Motor neuron (in vitro differentiated cells): ENCODE data around the gene BCDIN3D. TPM values are rescaled to one million over a fixed set of nuclear protein-coding genes. Genes with fewer than 3 reads are reported as not detected.
"Not testable (repeated sequence)": the region's sequence is repeated elsewhere in the genome, so short reads cannot be mapped to it uniquely, and the experiment has no call there.

Source experiments
- ATAC-seq, 8 experiments: fragments of 200-7000 bp; cut with Tn5 transposase; replicated peaks in 6 of 8; 2 replicates each; pipeline ENCODE4 v1.8.0; 2021; ENCODE audit warnings: mild to moderate bottlenecking in 8 of 8, moderate library complexity in 8 of 8
- H3K27ac ChIP-seq, 2 donors: fragments of 250-450 bp; sonication (Bioruptor Pico); 2 replicates each; pipeline ENCODE4 v1.9.0; 2021; ENCODE audit warnings: antibody characterized with exemption in 2 of 2, mild to moderate bottlenecking in 2 of 2, moderate library complexity in 1 of 2
- H3K4me1 ChIP-seq, 2 donors: fragments of 250-450 bp; sonication (Bioruptor Pico); replicated peaks in 1 of 2; 2 replicates each; pipeline ENCODE4 v1.6.1; 2021; ENCODE audit warnings: antibody characterized with exemption in 2 of 2, mild to moderate bottlenecking in 2 of 2, moderate library complexity in 1 of 2
- H3K4me3 ChIP-seq, 5 donors: fragments of 250-450 bp; sonication (Bioruptor Pico); 2 replicates each; pipeline ENCODE4 v1.9.0; 2021; ENCODE audit warnings: antibody characterized with exemption in 5 of 5, mild to moderate bottlenecking in 5 of 5, moderate library complexity in 4 of 5
- WGBS, 10 experiments: fragments of 450-650 bp; shearing (Covaris generic); methylation state at CpG; one replicate each; pipeline ENCODE4 v1.0.0; 2022; 5-methylcytosine and 5-hydroxymethylcytosine counted together
- in situ Hi-C, 9 experiments: fragments of 400-800 bp; cut with MboI; loops; one replicate each; pipeline ENCODE4 v1.15.0; 2021; ENCODE audit warnings: low sequenced_read_pairs in 9 of 9, low pct_unique_long_range_greater_than_20kb in 2 of 9; ENCODE audit not compliant: unreplicated experiment in 9 of 9
- total RNA-seq, 8 experiments: library from RNA; unstranded; fragments of 300-600 nt; gene quantifications; 2 replicates each; pipeline versions ENCODE4 v1.2.3 to v1.2.4, GENCODE V29; 2022

BCDIN3D gene
- total RNA-seq, 8 experiments from 2014 or later = 4.3 to 10.4 (median 8.1) TPM

DNA sequence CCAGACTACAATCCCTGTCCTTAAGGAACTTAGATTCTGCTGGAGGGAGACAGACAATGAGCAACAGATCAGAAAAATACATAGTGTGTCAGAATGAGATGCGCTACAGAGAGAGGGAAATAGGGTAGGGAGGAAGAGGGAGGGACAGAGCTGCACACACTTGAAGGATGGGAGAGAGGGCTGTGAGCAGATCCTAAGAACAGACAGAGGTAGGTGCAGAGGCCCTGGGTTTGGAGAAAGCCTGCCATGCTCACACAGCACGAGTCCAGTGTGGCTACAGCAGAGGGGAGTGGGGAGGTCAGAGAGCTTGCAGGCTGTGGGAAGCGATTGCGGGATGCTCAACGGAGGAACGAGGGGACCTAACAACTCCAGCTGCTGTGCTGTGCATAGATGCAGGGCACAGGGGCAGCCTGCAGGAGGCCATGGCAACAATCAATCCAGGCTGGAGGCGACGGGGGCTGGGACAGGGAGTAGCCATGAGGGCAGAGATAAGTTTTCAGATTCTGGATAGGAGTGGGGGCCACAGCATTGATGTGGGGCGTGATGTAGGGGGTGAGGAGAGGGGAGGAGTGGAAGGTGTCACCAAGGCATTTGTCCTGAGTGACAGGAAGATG lies 40.1 kb upstream of the BCDIN3D start:
- Histone ChIP-seq H3K4me1 (peaks cover 22 to 25% of the 10 kb centered on the region in 2 donors), H3K27ac (peak overlapping the region; percentile 41 to 42), H3K4me3 (no peak overlapping the region)
- ATAC-seq = peak in 5 of 8 experiments; percentile 67 to 76 (median 72)
- in situ Hi-C loops = no loop called here
- WGBS, 10 experiments = 5 to 64% (median 60%) methylated on average over 1 to 4 of the region's 9 CpGs; no CpG with 5 or more reads in 5 of the 10 experiments

GRCh38 chr12:49882248-49882850 lies 39.4 kb upstream of the BCDIN3D start:
- H3K4me3 ChIP-seq = no peak overlapping the region
- in situ Hi-C loops = no loop called here
- WGBS, 10 experiments = 15 to 80% (median 62%) methylated on average over 2 to 3 of the region's 8 CpGs; no CpG with 5 or more reads in 6 of the 10 experiments
- H3K27ac ChIP-seq = peak overlapping the region; percentile 41 to 42
- ATAC-seq = peak in 7 of 8 experiments; percentile 49 to 81 (median 71)
- H3K4me1 ChIP-seq = peaks cover 22 to 23% of the 10 kb centered on the region in 2 donors

DNA sequence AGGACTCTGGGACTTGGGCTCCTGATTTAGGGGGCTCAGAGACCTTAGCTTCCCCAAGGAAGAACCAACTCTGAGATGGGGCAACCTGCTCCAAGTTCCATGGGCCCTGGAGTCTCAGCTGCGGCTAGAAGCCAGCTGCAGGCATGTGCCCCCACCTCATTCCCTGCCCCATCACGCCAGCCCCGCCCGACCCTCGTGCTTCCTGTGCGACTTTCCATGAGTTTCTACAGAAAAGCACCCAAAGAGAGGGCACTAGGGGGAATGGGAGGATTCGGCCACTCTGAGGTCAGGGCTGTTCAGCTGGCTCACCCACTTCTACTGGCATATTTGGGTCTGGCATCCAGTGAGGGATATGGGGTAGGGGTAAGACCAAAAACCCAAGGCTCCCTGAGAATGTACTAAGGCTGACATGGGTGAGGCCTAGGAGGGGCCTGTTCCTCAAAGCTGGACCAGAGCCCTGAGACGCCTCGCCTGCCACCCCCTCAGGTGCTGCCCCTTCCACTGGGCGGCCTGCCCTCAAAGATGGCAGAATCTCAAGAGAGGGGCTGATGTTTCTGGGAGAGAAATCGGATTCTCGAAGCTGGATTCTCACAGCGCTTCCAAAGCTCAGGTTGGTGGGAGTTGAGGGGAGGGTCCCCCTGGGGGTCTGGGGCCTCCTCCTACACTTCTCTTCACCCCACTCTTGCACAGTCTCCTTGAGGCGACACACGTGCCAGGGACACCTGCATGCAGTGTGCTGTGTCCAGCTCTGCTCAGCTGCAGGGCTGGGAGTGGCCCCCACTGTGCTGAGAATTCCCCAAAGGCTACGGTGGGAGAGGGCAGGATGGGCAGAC lies 38.7 kb upstream of the BCDIN3D start:
- Histone ChIP-seq H3K27ac (peak overlapping the region in 1 of 2 donors; percentile 17), H3K4me3 (no peak overlapping the region), H3K4me1 (peaks cover 22 to 23% of the 10 kb centered on the region in 2 donors)
- ATAC-seq = no peak
- in situ Hi-C loops = no loop called here
- 60 to 100% (median 87%) methylated on average over 1 to 3 of the region's 16 CpGs; no CpG with 5 or more reads in 7 of the 10 experiments for WGBS, 10 experiments

DNA sequence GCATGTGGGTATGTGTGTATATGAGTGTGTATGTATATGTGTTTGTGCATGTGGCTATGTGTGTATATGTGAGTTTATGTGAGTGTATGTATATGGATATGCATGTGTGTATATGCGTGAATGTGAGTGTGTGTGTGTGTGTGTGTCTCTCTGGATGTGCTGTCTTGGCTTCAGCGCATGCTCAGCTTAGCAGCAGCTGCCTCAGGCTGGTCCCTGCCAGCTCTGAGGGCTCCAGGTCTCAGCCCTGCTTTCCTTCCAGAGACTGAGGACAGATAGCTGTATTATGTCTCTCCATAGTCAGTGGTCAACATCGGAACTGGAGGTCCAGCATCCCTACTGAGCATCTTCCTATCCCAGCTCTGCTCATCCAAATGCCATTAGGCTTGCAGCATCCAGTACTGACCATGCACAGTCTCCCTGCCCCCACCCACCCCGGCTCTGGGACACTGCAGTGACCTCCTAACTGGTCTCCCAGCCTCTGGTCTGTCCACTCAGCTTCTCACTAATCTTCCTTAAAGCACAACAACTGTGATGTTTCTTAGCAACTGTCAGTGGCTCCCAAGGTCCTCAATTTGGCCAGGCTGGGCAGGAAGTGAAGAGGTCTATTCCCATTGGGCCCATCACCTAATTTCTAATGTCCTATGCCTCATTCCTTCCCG lies 38.0 kb upstream of the BCDIN3D start:
- peak in 4 of 8 experiments; percentile 40 to 57 (median 48) for ATAC-seq
- Histone ChIP-seq H3K4me3 (no peak overlapping the region), H3K4me1 (peaks cover 22 to 23% of the 10 kb centered on the region in 2 donors), H3K27ac (peak overlapping the region in 1 of 2 donors; percentile 37)
- WGBS, 10 experiments = 60 to 100% (median 80%) methylated on average over 1 to 2 of the region's 5 CpGs; no CpG with 5 or more reads in 5 of the 10 experiments
- in situ Hi-C loops = no loop called here

GRCh38 chr12:49879065-49879464 lies 36.2 kb upstream of the BCDIN3D start:
- WGBS, 10 experiments = 88% methylated on average over 2 of the region's 2 CpGs; no CpG with 5 or more reads in 9 of the 10 experiments
- in situ Hi-C loops, H3K4me3 ChIP-seq, H3K27ac ChIP-seq, ATAC-seq: not testable (repeated sequence)
- H3K4me1 ChIP-seq = peaks cover 23 to 24% of the 10 kb centered on the region in 2 donors

- 0 to 90% (median 42%) methylated on average over 1 to 2 of the region's 2 CpGs; no CpG with 5 or more reads in 6 of the 10 experiments for WGBS, 10 experiments
- in situ Hi-C loops = no loop called here
- Histone ChIP-seq H3K4me3 (no peak overlapping the region), H3K4me1 (peaks cover 14 to 15% of the 10 kb centered on the region in 2 donors), H3K27ac (no peak overlapping the region)
- ATAC-seq = no peak
Observed at GRCh38 chr12:49878021-49878420, 35.1 kb upstream of the BCDIN3D start.

DNA sequence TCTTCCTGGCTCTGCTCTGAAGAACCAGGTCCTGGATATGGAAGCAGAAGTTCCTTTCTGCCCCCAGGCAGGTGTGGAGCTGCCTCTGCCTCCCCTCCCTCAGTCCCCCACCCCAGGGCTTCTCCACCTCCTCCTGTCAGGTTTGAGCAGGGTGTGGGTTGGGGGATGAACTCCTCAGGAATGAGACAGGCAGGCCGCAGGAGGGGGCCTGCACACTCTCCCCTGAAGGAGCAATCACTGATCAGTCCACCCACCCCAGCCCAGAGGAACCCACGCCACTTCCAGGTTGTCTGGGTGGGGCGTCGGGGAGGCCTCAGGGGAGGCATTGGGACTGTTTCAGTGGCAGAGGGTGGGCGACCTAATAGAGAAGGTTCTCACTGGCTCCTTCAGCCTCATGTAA lies 34.2 kb upstream of the BCDIN3D start:
- Histone ChIP-seq H3K4me1 (peaks cover 5 to 6% of the 10 kb centered on the region in 2 donors), H3K27ac (no peak overlapping the region), H3K4me3 (no peak overlapping the region)
- no peak for ATAC-seq
- WGBS, 10 experiments = 0% methylated on average over 1 of the region's 5 CpGs; no CpG with 5 or more reads in 9 of the 10 experiments
- in situ Hi-C loops = no loop called here

- Histone ChIP-seq H3K4me1 (peaks cover 2 to 3% of the 10 kb centered on the region in 2 donors), H3K27ac (no peak overlapping the region), H3K4me3 (no peak overlapping the region)
- no peak for ATAC-seq
- in situ Hi-C loops = no loop called here
- 20 to 100% (median 75%) methylated on average over 1 to 3 of the region's 3 CpGs; no CpG with 5 or more reads in 2 of the 10 experiments for WGBS, 10 experiments
Observed at GRCh38 chr12:49876070-49876469, 33.2 kb upstream of the BCDIN3D start.

GRCh38 chr12:49875115-49875720 lies 32.3 kb upstream of the BCDIN3D start:
- in situ Hi-C loops = no loop called here
- WGBS, 10 experiments = 56 to 93% (median 84%) methylated on average over 1 to 8 of the region's 9 CpGs
- no peak overlapping the region for H3K4me3 ChIP-seq
- ATAC-seq = no peak
- H3K27ac ChIP-seq = no peak overlapping the region
- peaks cover 0 to 3% of the 10 kb centered on the region in 2 donors for H3K4me1 ChIP-seq

DNA sequence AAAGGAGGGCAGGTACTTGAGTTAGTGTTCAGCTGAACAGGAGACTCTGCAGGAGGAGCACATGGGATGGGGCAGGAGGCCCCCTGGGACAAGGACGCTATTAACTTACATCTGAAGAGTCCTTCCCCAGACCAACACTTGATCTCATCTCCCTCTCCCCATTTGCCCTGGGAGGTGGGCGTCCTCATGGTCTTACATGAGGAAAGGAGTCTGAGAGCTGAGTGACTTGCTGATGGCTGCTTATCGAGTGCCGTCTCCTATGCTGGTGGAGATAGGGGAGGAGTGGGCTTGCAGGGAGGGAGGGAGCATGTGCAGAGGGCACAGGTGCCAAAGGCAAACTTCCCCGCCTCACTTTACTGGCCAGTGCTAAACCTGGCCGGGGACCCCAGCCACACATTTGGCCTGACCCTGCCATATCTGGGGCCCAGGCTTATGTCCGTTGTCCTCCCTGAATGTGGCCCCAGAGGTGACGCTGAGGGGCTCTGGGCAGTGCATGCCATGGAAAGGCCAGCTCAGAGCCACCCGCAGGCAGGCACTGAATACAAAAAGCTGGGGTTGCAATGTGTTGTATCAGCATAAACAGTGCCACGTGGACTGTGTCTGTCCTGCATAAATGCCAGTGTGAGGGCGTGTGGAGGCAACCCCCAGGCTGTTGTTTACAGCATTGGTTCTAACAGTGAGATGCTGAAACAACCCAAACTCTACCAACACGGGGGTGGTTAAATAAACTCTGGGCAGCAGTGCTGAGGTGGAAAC lies 31.4 kb upstream of the BCDIN3D start:
- peak; percentile 68 to 94 (median 80) for ATAC-seq
- H3K27ac ChIP-seq = no peak overlapping the region
- in situ Hi-C loops = loop anchor here in 1 of 9 experiments (25.0 kb wide), 1 partner anchor 188 kb away; the partner anchor contains the start of gene ASIC1
- WGBS, 10 experiments = 0 to 83% (median 37%) methylated on average over 1 to 5 of the region's 12 CpGs; no CpG with 5 or more reads in 1 of the 10 experiments
- no peak overlapping the region for H3K4me3 ChIP-seq
- peaks cover 1 to 3% of the 10 kb centered on the region in 2 donors for H3K4me1 ChIP-seq

GRCh38 chr12:49873361-49873934 lies 30.5 kb upstream of the BCDIN3D start:
- in situ Hi-C loops = loop anchor here in 1 of 9 experiments (25.0 kb wide), 1 partner anchor 189 kb away; the partner anchor contains the start of gene ASIC1
- ATAC-seq = no peak
- Histone ChIP-seq H3K27ac (no peak overlapping the region), H3K4me3 (no peak overlapping the region), H3K4me1 (peaks cover 3 to 4% of the 10 kb centered on the region in 2 donors)
- WGBS, 10 experiments = 34 to 100% (median 83%) methylated on average over 1 to 3 of the region's 3 CpGs; no CpG with 5 or more reads in 5 of the 10 experiments
